Measurements from ENCODE around the gene LOX. TPM values are rescaled to one million over a fixed set of nuclear protein-coding genes. Genes with fewer than 3 reads are reported as not detected.

Gene LOX
- total and polyA plus RNA-seq, 9 of the 15 experiments (the other 6 are each of a cell fraction or from before 2014, with no cell fraction given), result 0.06 to 0.09 TPM; not detected in 7

- TF ChIP-seq RREB1 (CRISPR knock-in tag; IDR thresholded peaks at IDR 0.05) (no peak), ZSCAN32 (CRISPR knock-in tag; IDR thresholded peaks at IDR 0.05) (no peak), HEY1 (CRISPR knock-in tag; IDR thresholded peaks at IDR 0.05; ENCODE audit: borderline replicate concordance) (no peak), ZBTB33 (CRISPR knock-in tag; IDR thresholded peaks at IDR 0.05) (no peak), ZNF253 (CRISPR knock-in tag; conservative IDR thresholded peaks at IDR 0.05) (no peak), UBTF (IDR thresholded peaks at IDR 0.05; ENCODE audit: borderline replicate concordance in 1 of 2, low read depth in 2 of 2, low read length in 2 of 2) (no peak), XRCC4 (IDR thresholded peaks at IDR 0.05; ENCODE audit: extremely low read depth, insufficient read depth, insufficient read length) (no peak), ZNF239 (CRISPR knock-in tag; IDR thresholded peaks at IDR 0.05) (no peak), ETS1 (conservative IDR thresholded peaks at IDR 0.05; ENCODE audit: control insufficient read depth, low read depth, low read length) (no peak), CBFB (CRISPR knock-in tag; IDR thresholded peaks at IDR 0.05) (no peak), ZNF134 (CRISPR knock-in tag; conservative IDR thresholded peaks at IDR 0.05) (no peak), PKNOX1 (IDR thresholded peaks at IDR 0.05) (no peak), TAF1 (IDR thresholded peaks at IDR 0.05; ENCODE audit: control insufficient read depth, extremely low read depth, insufficient read depth, low read length, severe bottlenecking) (no peak)
These were observed 43.7 kb upstream of the LOX start (continued) for GRCh38 chr5:122121479-122122465.

Data from K562 (cell line).